Endometrium (tissue), 2 donors: ENCODE results near the gene F7.

Source experiments
- FAIRE-seq: peaks from 2 replicates; lab custom pipeline; 2012; peaks lifted over from hg19 to GRCh38; lab: Jason Lieb, UNC
- donor health status: control.
- donor health status: control.

The F7 gene

GRCh38 chr13:113138792-113139551 lies 33.4 kb downstream of the F7 start:
- FAIRE-seq: no peak

DNA sequence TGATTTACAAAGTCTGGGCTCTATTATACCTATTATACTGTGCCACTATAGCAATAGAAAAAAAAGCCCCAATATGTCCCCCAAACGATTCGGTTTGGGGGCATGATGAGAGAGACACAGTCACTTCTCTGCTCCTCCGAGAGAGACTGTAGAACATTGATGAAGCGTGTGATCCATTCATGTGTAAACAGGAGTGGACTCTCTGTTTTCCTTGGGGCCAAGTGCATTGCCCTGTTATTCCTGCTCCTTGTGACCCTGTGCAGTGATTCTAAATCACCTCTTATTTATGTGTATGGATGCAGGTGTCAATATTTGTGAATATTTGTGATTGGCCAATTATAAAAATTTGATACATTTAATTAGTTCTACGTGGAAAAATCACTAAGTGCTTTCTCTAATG lies 34.0 kb downstream of the F7 start:
- FAIRE-seq: no peak

GRCh38 chr13:113140677-113141600 lies 35.3 kb downstream of the F7 start:
- no peak for FAIRE-seq

DNA sequence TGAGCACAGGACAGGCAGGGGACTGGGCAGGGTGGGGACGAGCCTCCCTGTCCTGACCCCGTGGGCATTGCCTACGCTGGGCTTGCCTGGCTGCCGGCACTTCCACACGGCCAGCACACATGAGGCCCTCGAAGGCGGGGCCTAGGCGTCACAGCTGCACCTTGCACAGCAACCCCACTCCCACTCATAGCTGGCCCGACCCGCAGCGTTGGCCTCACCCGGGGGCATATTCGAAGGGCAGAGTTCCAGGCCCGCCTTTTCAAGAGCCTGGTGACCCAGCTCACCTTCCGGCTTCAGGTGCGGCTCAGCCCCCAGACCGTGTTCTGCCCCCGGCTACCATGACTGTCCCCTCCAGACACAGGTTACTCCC lies 36.0 kb downstream of the F7 start:
- no peak for FAIRE-seq

GRCh38 chr13:113142876-113143275 lies 37.3 kb downstream of the F7 start:
- no peak for FAIRE-seq

DNA sequence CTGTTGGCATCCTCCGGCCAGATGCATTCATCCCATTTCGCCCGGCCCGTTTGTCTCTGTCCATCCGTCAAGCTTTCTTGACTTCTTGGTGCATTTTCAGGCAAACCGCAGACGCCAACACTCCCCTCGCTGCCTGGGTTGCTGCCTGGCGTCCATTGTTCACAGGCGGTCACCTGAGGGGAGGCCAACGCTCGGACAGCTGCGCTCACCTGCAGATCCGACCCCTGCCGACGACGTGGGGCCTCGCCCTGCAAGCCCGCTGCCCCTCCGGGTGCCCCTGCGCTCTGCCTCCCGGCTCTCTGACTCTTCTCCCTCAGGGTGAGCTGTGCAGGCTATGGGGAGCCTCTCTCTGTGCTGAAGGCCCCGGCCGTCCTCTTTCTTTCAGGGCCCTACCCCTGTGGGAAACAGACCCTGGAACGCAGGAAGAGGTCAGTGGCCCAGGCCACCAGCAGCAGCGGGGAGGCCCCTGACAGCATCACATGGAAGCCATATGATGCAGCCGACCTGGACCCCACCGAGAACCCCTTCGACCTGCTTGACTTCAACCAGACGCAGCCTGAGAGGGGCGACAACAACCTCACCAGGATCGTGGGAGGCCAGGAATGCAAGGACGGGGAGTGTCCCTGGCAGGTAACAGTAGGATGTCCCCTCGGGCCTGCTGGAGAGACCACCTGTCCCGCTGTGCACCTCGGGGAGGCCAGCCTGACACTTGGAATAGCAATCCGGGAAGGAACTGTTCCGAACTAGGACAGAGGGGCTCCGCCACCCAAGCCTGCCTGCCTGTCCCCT lies 38.1 kb downstream of the F7 start:
- no peak for FAIRE-seq

DNA sequence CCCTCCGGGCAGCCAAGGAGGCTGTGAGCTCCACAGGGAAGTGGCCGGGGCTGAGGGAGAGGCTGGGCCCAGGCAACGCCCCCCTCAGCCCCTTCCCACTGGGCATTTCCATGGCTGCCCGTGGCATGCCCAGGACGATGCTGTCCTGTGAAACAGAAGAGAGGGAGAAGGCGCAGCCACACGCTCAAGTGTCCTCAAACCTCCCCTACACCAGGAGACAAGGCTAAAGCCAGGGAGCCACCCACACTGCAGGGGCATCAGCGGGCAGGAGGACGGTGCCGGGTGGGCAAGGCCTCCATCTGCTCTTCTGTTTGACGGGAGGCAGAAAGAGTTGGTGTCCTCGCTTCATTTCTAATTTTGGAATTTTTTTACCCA lies 38.7 kb downstream of the F7 start:
- FAIRE-seq: no peak

GRCh38 chr13:113145496-113145895 lies 39.9 kb downstream of the F7 start:
- FAIRE-seq: no peak

DNA sequence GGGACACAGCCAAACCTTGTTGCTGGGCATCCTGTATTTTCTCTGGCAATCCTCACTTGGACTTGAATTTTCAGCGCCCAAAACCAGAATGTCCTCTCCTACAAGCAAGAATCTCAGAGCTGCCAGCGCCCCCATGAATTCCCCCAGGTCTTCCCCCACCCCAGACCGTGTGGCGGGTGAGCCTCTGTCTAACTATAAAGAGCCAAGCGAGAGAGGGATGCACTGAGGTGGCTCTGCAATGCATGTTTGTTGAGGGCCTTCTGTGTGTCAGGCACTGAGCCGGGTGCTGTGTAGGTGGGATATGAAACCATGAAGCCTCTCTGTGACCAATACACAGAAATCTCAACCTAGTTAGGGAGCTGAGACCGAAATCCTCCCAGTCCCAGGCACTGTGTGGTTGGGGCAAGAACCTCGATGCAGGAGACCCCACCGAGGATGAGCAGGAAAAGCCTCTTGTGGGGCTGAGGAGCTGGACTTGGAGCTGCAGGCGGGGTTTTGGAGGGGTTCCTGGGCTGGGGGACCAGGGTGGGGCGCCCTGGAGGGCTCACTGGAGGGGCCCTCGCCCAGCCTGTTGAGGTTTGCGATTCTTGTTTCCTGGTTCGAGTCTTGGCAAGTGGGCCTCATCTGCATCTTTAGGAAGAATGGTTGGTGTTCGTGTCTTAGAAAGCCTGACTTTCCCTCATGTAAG lies 40.5 kb downstream of the F7 start:
- FAIRE-seq: no peak

- FAIRE-seq: no peak
These were observed 41.2 kb downstream of the F7 start for GRCh38 chr13:113146750-113147149.

- FAIRE-seq: no peak
These were observed 41.6 kb downstream of the F7 start for GRCh38 chr13:113147206-113147605.

- no peak for FAIRE-seq
These were observed 42.8 kb downstream of the F7 start for GRCh38 chr13:113148407-113148806.

- no peak for FAIRE-seq
These were observed 43.4 kb downstream of the F7 start for GRCh38 chr13:113148940-113149503.

- no peak for FAIRE-seq
These were observed 44.3 kb downstream of the F7 start for GRCh38 chr13:113149711-113150549.

DNA sequence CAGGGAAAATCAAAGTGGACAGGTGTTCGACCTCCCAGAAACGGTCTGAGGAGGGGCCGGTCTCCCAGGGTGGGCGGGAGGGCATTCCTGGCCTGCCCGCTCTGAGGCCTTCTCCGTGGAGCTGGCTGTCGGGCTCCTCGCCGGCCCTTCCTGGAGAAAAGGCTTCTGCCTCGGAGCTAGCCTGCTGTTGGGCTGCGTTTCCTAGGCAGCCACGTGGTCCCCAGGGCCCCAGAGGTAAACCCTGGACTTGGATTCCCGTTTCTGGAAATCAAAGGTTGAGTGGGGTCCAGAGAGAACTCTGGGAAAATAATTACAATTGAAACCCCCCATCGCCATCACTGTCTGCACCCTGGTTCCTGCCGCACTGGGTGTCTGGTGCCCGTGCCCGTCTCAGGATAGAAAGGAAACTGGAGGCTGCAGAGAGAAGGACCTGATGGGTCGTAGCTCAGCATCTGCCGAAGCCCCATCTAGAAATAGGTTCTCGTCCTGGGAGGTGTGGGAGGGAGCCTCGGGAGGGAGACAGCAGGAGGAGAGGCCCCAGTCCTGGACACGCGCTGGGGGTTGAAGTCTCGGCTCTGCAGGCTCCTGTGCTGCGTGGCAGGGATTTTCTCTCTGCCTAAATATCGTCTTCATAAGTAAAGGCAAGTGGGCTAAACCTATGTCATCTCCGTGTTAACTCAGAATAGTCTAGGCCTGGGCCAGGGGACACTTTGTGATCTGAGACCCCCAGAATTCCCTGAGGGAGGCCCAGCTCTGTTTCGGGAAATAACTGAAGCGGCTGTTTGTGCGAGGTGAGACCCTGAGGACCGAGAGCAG lies 45.2 kb downstream of the F7 start:
- FAIRE-seq: no peak

GRCh38 chr13:113151745-113152690 lies 46.4 kb downstream of the F7 start:
- peak; percentile 78 for FAIRE-seq

DNA sequence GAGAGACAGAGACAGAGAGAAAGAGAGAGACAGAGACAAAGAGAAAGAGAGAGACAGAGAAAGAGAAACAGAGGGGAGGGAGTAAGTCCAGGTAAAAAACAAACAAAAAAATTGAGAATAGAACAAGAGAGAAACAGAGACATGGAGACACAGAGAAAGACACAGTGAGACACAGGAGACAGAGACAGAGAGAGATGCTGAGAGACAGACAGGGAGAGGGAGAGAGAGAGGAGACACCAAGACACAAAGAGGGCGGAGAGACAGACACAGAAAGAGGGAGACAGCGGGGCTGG lies 47.0 kb downstream of the F7 start:
- no peak for FAIRE-seq

GRCh38 chr13:113152984-113153809 lies 47.6 kb downstream of the F7 start:
- FAIRE-seq: no peak
